Measurements from ENCODE around the gene TMEM176A.
A peak's percentile ranks its signal among the peaks of the same experiment; 100 is the strongest.
"Not testable (repeated sequence)": the region's sequence is repeated elsewhere in the genome, so short reads cannot be mapped to it uniquely, and the experiment has no call there.

The TMEM176A gene, protein sequence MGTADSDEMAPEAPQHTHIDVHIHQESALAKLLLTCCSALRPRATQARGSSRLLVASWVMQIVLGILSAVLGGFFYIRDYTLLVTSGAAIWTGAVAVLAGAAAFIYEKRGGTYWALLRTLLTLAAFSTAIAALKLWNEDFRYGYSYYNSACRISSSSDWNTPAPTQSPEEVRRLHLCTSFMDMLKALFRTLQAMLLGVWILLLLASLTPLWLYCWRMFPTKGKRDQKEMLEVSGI

DNA sequence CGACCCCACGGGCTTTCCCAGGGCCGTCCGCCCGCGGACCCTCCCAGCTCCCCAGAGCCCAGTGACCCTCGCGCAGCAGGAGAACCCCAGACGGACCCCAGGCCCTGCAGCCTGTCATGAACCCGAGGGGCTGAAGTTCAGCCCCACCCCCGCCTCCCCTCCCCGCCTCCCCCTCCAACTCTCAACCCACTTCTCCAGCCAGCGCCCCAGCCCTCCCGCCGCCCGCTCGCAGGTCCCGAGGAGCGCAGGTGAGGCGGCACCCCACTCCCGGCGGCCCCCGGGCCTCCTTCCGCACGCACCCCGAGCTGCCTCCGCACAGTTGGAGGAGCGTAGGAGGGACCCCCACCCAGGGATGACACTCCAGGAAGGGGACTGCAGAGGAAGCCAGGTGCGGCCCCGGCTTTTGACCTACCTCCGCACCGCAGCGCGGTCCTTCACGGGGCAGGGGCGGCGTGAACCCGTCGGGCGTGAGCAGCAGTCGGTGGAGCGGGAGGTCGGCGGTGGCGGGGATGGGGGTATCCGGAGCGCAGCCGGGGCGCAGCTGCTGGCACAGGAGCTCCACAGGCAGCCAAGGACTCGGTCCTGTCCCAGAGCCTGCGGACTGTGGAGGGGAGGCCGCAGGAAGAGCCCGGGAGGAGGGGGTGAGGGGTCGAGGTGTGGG is at the start of gene TMEM176A:
Gene TMEM176A (plus strand): TSS at position 189 of the 661 bp plus-strand sequence. CDS start 782 bp downstream, outside the sequence.
- DNase-seq (ENCODE audit: low read depth): no peak

DNA sequence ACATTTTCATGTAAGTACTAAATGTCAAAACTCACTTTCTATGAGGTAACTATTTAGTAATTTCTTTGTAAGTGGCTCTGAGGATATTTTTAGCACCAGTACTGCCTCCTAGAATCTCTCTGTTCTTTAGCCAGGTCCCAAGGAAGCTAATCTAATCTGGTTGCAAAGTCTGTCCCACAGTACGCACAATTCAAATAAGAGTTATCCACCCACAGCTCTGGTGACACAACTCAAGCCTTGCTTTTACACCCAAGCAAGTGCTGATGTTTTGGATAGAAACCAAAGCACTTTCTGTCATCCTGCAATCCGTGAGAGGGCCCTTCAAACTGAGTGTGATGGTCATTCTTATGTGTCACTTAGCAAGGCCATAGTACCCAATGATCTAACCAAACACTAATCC is 48.9 kb upstream of the TMEM176A start:
- DNase-seq (ENCODE audit: low read depth): no peak

GRCh38 chr7:150753239-150753638 is 47.3 kb upstream of the TMEM176A start:
- no peak for DNase-seq (ENCODE audit: low read depth)

- no peak for DNase-seq (ENCODE audit: low read depth)
Measured at GRCh38 chr7:150753826-150754603, 46.6 kb upstream of the TMEM176A start.

DNA sequence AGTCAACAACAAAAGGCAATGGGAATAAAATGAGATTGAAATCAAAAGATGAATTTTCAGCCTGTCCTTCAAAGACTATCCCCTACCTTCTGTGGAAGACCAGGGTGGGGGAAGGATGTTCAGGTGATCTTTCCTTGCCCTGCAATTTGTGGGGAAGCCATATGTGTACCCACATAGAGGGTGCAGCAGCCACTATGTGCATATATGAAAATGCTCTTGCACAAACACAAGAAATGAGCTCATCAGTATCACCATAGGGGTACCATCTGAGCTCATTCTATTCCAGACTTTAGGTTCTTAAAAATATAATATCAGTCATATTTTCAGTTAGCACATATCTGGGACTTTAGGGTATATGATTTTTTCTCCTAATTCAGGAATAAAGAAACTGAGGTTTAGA is 45.6 kb upstream of the TMEM176A start:
- no peak for DNase-seq (ENCODE audit: low read depth)

- DNase-seq (ENCODE audit: low read depth): no peak
Measured at GRCh38 chr7:150755473-150756099, 45.0 kb upstream of the TMEM176A start.

GRCh38 chr7:150756166-150756565 is 44.4 kb upstream of the TMEM176A start:
- no peak for DNase-seq (ENCODE audit: low read depth)

DNA sequence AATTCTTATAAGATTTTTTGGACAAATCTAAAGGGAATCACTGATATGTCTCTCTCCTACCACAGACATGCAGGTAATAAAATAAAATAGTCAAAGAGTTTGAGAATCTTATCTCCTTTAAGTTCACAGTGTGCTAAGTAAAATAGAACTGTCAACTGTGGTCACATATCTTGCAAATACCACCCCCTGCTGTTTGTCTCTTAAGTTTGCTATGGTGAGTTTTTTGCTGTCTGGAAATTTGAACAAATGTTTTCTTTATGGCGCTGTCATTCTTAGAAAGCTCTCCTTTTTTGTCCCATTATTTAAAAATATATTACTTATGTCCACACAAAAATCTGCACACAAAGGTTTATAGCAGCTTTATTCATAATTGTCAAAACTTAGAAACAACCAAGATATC is 43.7 kb upstream of the TMEM176A start:
- DNase-seq (ENCODE audit: low read depth): no peak

- DNase-seq (ENCODE audit: low read depth): no peak
Measured at GRCh38 chr7:150759479-150759878, 41.1 kb upstream of the TMEM176A start.

GRCh38 chr7:150766334-150766709 is 34.2 kb upstream of the TMEM176A start:
- no peak for DNase-seq (ENCODE audit: low read depth)

- no peak for DNase-seq (ENCODE audit: low read depth)
Measured at GRCh38 chr7:150769768-150770167, 30.8 kb upstream of the TMEM176A start.

DNA sequence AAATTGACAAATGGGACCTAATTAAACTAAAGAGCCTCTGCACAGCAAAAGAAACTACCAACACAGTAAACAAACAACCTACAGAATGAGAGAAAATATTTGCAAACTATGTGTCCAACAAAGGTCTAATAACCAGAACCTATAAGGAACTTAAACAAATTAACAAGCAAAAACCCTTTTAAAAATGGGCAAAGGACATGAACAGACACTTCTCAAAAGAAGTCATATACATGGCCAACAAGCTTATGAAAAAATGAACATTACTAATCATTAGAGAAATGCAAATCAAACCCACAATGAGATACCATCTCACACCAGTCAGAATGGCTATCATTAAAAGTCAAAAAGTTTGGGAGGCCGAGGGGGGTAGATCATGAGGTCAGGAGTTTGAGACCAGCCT is 26.4 kb upstream of the TMEM176A start:
- DNase-seq (ENCODE audit: low read depth): not testable (repeated sequence)

GRCh38 chr7:150778014-150778737 is 22.4 kb upstream of the TMEM176A start:
- no peak for DNase-seq (ENCODE audit: low read depth)

- DNase-seq (ENCODE audit: low read depth): peak; percentile 32
Measured at GRCh38 chr7:150778738-150779301, 21.7 kb upstream of the TMEM176A start.

DNA sequence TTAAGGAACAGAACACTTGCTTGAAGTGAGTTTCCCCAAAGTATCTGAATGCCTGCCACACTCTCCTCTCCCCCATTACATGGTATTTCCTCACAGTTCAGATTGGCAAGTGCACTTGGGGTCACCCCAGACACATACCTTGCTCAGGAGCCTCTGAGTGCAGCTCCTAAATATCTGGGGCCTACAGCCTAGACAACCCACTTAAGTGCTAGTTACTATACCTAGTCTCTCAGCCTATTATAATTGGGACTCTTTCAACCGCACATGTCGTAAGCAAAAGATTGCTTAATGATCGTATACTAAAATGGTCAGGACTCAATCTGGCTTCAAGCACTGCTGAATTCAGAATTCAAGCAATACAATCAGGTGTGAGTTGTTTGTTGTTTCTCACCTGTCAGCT is 20.3 kb upstream of the TMEM176A start:
- no peak for DNase-seq (ENCODE audit: low read depth)

- DNase-seq (ENCODE audit: low read depth): no peak
Measured at GRCh38 chr7:150781103-150781502, 19.5 kb upstream of the TMEM176A start.

DNA sequence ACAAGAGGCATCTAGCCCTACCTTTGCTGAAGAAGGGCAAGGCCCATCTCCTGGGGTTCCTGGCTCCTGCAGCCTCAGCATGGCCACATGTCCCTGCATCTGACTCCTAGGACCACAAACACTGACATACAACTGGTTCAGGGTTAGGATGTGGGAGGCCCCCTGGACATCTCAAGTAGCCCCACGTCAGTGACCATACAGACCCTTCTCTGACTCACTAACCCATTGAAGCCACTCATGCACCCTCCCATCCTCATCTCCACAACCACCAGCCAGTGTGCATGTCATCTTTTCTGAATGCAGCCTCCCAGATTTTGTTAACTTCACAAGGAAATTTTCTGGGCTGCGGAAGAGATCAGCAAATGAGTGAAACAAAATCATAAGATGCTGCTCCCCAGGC is 18.6 kb upstream of the TMEM176A start:
- DNase-seq (ENCODE audit: low read depth): no peak

GRCh38 chr7:150784120-150784736 is 16.3 kb upstream of the TMEM176A start:
- no peak for DNase-seq (ENCODE audit: low read depth)

GRCh38 chr7:150784954-150785353 is 15.6 kb upstream of the TMEM176A start:
- DNase-seq (ENCODE audit: low read depth): no peak

DNA sequence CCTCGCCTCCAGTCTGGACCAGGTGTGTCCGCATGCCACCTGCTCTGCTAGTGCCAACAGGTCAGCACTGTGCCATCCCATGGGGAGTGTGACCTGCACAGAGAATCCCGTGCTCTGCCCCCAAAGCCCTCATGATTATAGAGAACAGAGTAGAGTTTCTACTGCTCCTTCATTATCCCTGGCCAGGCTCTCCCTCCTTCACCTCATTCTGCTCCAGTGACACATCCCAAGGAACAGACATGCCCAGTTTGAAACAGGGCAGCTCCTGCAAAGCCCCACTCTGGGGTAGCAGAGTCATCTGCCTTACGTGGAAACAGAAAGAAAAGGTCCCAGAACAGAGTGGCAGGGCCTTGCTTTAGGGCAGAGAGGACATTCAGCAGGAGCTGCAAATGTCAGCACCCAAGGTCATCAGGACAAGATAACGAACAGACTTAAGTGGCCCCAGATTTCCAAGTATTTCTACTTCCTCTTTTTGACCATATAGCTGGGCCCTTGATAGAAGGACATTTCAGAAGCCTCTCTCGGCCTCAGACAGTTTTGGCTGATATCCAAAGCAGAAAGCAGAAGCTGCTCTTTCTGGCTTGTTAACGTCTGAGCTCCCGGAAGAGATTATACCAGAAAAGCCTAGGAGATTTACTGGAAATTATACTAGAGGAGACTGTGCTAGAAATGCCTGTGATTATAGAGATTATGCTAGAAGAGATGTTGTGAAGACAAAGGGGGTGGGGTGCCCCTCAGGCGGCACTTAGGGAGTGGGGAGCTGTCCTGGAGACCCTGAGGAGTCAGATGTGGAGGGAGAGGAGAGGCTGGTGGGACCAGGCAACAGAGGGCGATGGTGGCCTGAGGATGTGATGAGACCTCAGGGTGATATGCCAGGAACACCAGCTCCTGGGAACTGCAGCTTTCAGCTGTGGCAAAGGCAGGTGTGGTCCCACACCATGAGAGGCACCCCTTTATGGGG is 13.0 kb upstream of the TMEM176A start:
- no peak for DNase-seq (ENCODE audit: low read depth)
